Measurements from ENCODE around the gene TNFSF10. TPM values are rescaled to one million over a fixed set of nuclear protein-coding genes. Genes with fewer than 3 reads are reported as not detected.

Gene TNFSF10
- total and polyA plus RNA-seq, 9 of the 15 experiments (the other 6 are each of a cell fraction or from before 2014, with no cell fraction given): 0.07 to 1.3 (median 0.27) TPM; not detected in 1

GRCh38 chr3:172522871-172523818 lies at the start of gene TNFSF10 (continued):
- TF ChIP-seq STAT5A (IDR thresholded peaks at IDR 0.05; ENCODE audit: borderline replicate concordance, low read length) (no peak), KDM2B (CRISPR knock-in tag; IDR thresholded peaks at IDR 0.05) (no peak), ELF2 (CRISPR knock-in tag; IDR thresholded peaks at IDR 0.05) (no peak), RUNX1 (IDR thresholded peaks at IDR 0.05; ENCODE audit: low read depth) (no peak), THAP12 (CRISPR knock-in tag; IDR thresholded peaks at IDR 0.05) (no peak), ZNF79 (CRISPR knock-in tag; IDR thresholded peaks at IDR 0.05; ENCODE audit: low read depth) (no peak), ZBTB40 (IDR thresholded peaks at IDR 0.05) (0 out of 2 replicates have a peak, but pooled peaks have one; percentile 22), ZBTB40 (CRISPR knock-in tag; IDR thresholded peaks at IDR 0.05) (no peak), RNF2 (IDR thresholded peaks at IDR 0.05) (no peak), SMC3 (conservative IDR thresholded peaks at IDR 0.05; ENCODE audit: insufficient read depth, low read depth, low read length) (no peak), NRF1 (conservative IDR thresholded peaks at IDR 0.05 in 1 of 2, IDR thresholded peaks at IDR 0.05 in 1 of 2) (0 out of 4 replicates have a peak, but pooled peaks of 1 of the 2 experiments have one; percentile 16), ZC3H4 (CRISPR knock-in tag; IDR thresholded peaks at IDR 0.05; ENCODE audit: borderline replicate concordance) (no peak), MTA3 (IDR thresholded peaks at IDR 0.05; ENCODE audit: borderline replicate concordance) (0 out of 2 replicates have a peak, but pooled peaks have one; percentile 35), ZBTB2 (IDR thresholded peaks at IDR 0.05) (no peak), ETV5 (CRISPR knock-in tag; IDR thresholded peaks at IDR 0.05; ENCODE audit: low read depth) (no peak)

Data from K562 (cell line).